Measurements from ENCODE around the gene ZFP82.

ZFP82 gene

GRCh38 chr19:36377541-36378178 is 40.8 kb downstream of the ZFP82 start:
- DNase-seq (ENCODE audit: low read depth in 2 of 2) = no peak
- no peak for TF ChIP-seq CTCF (IDR thresholded peaks at IDR 0.05; ENCODE audit: low read depth, low read length)
- peak overlapping the region; percentile 88 to 90 for H3K4me3 ChIP-seq (replicated peaks in 1 of 2; ENCODE audit: low read depth in 2 of 2, low read length in 2 of 2)

GRCh38 chr19:36373638-36374156 is 44.7 kb downstream of the ZFP82 start:
- TF ChIP-seq CTCF (IDR thresholded peaks at IDR 0.05; ENCODE audit: low read depth, low read length) = no peak
- DNase-seq (ENCODE audit: low read depth in 2 of 2) = no peak
- H3K4me3 ChIP-seq (replicated peaks in 1 of 2; ENCODE audit: low read depth in 2 of 2, low read length in 2 of 2) = no peak overlapping the region

GRCh38 chr19:36371886-36372285 is 46.6 kb downstream of the ZFP82 start:
- no peak for DNase-seq (ENCODE audit: low read depth in 2 of 2)
- no peak for TF ChIP-seq CTCF (IDR thresholded peaks at IDR 0.05; ENCODE audit: low read depth, low read length)
- no peak overlapping the region for H3K4me3 ChIP-seq (replicated peaks in 1 of 2; ENCODE audit: low read depth in 2 of 2, low read length in 2 of 2)

- no peak overlapping the region for H3K4me3 ChIP-seq (replicated peaks in 1 of 2; ENCODE audit: low read depth in 2 of 2, low read length in 2 of 2)
- no peak for DNase-seq (ENCODE audit: low read depth in 2 of 2)
- no peak for TF ChIP-seq CTCF (IDR thresholded peaks at IDR 0.05; ENCODE audit: low read depth, low read length)
Measured at GRCh38 chr19:36363845-36364244, 54.6 kb downstream of the ZFP82 start.
